Measurements from ENCODE around the gene USP25.

The USP25 gene

GRCh38 chr21:15763359-15763758 lies 33.6 kb downstream of the USP25 start:
- no peak for DNase-seq (ENCODE audit: low read depth in 2 of 2)

GRCh38 chr21:15764878-15765277 lies 35.1 kb downstream of the USP25 start:
- no peak for DNase-seq (ENCODE audit: low read depth in 2 of 2)

GRCh38 chr21:15766952-15767603 lies 37.3 kb downstream of the USP25 start:
- DNase-seq (ENCODE audit: low read depth in 2 of 2) = no peak

GRCh38 chr21:15768045-15768601 lies 38.3 kb downstream of the USP25 start:
- DNase-seq (ENCODE audit: low read depth in 2 of 2) = no peak

GRCh38 chr21:15768853-15769252 lies 39.1 kb downstream of the USP25 start:
- DNase-seq (ENCODE audit: low read depth in 2 of 2) = no peak

GRCh38 chr21:15771311-15771710 lies 41.5 kb downstream of the USP25 start:
- DNase-seq (ENCODE audit: low read depth in 2 of 2) = no peak

GRCh38 chr21:15772654-15773053 lies 42.9 kb downstream of the USP25 start:
- no peak for DNase-seq (ENCODE audit: low read depth in 2 of 2)

- DNase-seq (ENCODE audit: low read depth in 2 of 2) = no peak
Observed at GRCh38 chr21:15774590-15774989, 44.8 kb downstream of the USP25 start.

- no peak for DNase-seq (ENCODE audit: low read depth in 2 of 2)
Observed at GRCh38 chr21:15775291-15775690, 45.5 kb downstream of the USP25 start.

DNA sequence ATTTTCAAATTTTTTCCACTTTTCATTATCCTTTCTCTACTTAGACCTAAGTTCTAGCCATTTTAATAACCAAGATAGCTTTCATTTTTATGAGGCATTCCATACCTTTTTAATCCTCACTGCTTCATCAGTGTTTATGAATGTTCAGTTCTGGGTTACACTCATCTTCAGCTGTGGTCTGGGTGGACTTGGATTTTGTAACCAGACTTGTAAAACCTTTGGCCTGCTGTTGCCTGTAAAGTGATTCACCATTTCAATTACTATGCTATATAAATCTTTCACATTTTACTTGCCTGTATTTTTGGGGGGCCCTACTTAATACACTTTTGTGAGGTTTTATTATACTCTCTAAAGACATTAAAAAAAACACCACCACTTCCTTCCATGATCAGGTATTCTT lies 46.2 kb downstream of the USP25 start:
- no peak for DNase-seq (ENCODE audit: low read depth in 2 of 2)

DNA sequence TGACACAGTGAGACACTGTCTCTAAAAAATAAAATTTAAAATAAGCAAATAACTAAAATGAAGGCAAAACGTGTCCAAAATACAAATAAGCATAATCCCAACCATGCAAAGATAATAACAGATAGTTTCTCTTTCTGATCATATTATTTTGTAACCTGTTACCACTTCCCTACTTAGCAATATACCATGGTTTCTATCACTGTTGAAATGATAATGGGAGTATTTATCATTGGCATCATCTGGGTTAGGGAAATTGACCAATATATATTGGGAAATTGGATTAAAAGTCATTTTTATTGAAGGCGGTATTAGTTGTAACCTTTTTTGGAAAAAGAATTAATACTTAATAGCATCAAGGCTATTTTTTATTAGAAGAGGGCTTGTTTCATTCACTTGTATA lies 47.0 kb downstream of the USP25 start:
- DNase-seq (ENCODE audit: low read depth in 2 of 2) = no peak

GRCh38 chr21:15781986-15782385 lies 52.2 kb downstream of the USP25 start:
- DNase-seq (ENCODE audit: low read depth in 2 of 2) = no peak

DNA sequence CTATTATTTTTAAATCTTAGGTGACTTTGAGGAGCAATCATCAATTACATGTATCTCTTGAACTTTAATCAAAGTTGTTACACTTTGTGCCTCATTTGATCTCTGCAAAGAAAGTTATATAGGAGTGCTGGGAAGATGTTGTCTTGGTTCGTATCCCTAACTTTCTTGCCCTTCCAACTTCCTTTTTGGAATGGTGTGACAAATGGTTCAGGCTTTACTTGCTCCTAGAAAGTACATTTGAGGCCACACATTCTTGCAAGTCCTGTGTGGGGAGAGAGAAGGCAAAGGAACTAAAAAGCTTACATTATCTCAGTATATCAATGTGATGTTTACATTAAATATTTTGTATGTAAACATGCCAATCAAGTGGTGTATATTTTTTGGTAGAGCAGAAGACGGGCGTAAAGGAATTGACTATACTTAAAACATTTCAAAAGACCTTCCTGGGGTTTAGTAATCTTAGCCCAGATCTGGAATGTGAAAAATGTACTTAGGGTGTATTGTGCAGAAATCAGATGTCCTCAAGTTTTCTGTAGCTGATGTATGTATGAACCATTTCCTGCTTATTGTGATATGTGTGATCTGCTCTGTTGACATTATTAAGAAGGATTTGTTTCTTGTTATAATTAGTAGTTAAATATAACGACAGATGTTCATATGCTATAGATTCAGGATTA lies 59.2 kb downstream of the USP25 start:
- no peak for DNase-seq (ENCODE audit: low read depth in 2 of 2)

- DNase-seq (ENCODE audit: low read depth in 2 of 2) = no peak
Observed at GRCh38 chr21:15793109-15793508, 63.3 kb downstream of the USP25 start.

- no peak for DNase-seq (ENCODE audit: low read depth in 2 of 2)
Observed at GRCh38 chr21:15793550-15794235, 63.9 kb downstream of the USP25 start.

DNA sequence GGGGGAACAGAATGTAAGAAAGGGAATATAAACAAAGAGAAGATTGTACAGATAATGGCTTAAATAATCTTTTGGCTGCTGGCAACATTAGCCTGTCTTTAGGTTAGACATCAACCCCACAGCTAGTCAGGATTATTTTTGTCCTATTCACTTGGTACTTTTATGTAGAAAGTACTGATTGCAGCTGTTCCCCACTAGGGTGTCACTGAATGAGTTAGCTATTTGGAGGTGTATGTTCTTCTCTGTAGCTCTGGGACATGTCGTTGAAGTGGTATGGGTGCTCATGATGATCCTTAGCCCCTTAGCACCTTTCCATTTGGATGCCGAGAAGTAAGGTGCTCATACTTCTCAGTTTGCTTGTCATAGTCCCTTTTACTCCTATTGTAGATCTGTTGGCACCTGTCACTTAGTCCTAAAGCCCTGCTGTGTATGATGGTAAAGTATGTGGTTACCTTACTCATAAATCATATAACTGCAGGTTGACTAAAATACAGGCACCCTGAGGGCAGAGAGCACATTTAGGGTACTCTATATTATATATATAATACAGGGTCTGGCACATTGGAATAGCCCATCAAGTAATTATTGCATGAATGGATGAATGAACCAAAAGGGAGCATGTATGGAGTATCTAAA lies 64.6 kb downstream of the USP25 start:
- DNase-seq (ENCODE audit: low read depth in 2 of 2) = no peak

DNA sequence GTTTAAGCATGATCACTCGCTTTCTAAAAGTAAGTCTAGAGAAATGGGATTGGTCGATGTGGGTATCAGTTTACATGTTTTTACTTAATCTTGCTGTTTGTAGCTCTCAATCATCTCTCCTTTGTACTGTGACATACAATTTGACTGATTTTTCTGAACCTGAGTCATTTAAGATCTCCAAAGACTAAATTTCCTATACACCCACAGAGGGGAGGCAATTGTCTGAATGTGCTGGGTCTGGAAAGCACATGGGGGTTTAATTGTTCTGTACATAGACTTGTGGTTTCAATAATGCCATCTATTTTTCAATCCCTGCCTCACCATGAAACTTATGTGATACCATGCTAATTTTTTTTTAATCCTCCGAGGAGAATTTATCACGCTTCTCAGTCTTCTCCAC lies 65.8 kb downstream of the USP25 start:
- DNase-seq (ENCODE audit: low read depth in 2 of 2) = no peak

DNA sequence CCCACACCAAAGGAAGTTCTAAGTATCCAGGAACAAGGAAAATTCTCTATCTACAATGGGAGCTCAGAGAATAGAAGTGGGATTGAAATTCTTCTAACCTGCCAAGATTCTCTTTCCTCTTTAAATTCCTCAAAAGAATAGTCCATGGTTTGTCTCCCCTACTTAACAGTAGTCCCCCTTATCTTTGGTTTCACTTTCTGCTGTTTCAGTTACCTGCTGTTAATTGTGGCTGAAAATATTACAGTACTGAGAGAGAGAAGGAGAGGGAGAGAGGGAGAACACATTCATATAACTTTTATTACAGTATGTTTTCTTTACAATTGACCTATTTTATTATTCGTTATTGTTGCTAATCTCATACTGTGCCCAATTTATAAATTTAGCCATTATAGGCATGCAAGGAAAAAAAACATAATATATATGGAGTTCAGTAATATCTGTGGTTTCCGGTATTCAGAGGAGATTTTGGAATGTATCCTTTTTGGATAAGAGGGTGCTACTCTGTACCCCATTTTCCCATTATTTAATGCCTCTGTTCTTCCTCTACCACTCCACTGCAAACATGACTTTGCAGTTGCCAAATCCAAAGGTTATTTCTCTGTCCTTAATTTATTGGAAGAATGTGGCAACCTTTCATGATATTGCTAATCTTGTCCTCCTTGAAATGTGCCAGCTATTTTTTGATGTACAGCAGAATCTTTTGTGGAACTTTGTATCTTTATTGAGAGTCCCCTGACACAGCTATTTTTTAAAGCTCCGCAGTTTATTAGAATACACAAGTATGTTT lies 68.0 kb downstream of the USP25 start:
- DNase-seq (ENCODE audit: low read depth in 2 of 2) = no peak

GRCh38 chr21:15801352-15801863 lies 71.6 kb downstream of the USP25 start:
- no peak for DNase-seq (ENCODE audit: low read depth in 2 of 2)

GRCh38 chr21:15804247-15805005 lies 74.6 kb downstream of the USP25 start:
- DNase-seq (ENCODE audit: low read depth in 2 of 2) = no peak

DNA sequence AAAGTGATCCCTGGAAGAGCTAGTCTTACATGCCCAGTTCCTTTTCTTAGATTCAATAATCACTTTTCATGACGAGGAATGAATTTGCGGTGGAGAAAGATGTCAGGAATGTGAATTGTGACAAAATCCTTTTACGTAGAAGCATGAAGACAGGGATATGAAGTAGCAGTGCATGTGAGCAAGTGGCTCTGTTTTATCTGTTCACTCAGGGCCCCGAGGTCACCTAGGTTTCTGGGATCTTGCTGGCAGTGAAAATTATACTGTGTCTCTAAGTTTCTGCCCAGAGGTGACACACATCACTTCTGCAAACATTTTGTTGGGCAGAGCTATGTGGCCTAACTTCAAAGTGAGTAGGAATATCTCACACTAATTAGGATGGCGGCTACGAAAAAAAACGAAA lies 79.3 kb downstream of the USP25 start:
- no peak for DNase-seq (ENCODE audit: low read depth in 2 of 2)
